Nephron (organoid): ENCODE results near the gene C11orf24.

Experiments
- H3K27ac Mint-ChIP-seq, 3 experiments: 2 replicates each; pipeline ENCODE4 v1.8.0; 2020; ENCODE audit warnings: mixed read lengths in 3 of 3, mild to moderate bottlenecking in 2 of 3, moderate library complexity in 1 of 3
- H3K27me3 Mint-ChIP-seq: 2 replicates; pipeline ENCODE4 v1.8.0; 2021; ENCODE audit warnings: low read depth, mild to moderate bottlenecking, moderate library complexity, mixed read lengths
- H3K36me3 Mint-ChIP-seq: 2 replicates; pipeline ENCODE4 v1.8.0; 2020; ENCODE audit warnings: low read depth, mixed read lengths
- H3K4me1 Mint-ChIP-seq: 2 replicates; pipeline ENCODE4 v1.8.0; 2020; ENCODE audit warnings: mixed read lengths
- H3K4me3 Mint-ChIP-seq, 3 experiments: 2 replicates each; pipeline ENCODE4 v1.8.0; 2020; ENCODE audit warnings: mild to moderate bottlenecking in 3 of 3, mixed read lengths in 3 of 3, moderate library complexity in 2 of 3
- H3K9me3 Mint-ChIP-seq: 2 replicates; pipeline ENCODE4 v1.8.0; 2020; ENCODE audit warnings: mixed read lengths
- CTCF ChIP-seq, 3 experiments: fragments of 200-600 bp; sonication (generic); IDR thresholded peaks; one replicate each; pipeline ENCODE4 v1.5.0; 2021; ENCODE audit warnings: antibody characterized with exemption in 3 of 3; ENCODE audit not compliant: unreplicated experiment in 3 of 3

C11orf24 gene

DNA sequence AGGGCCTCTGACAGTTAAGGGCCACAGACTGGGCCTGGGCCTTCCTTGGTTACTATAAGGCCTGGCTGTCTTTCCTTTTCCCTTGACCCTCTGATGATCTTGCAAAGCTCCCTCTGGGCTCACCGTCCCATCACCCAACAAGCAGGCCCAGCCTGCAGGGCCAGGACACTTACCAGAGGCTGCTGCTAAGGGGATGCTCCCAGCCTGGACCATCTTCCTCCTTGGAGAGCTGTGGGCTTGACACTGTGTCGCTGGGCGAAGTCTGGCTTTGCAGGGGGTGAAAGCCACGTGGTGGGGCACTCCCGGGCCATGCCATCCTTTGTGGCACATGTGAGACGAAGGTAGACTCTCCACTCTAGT is 3.9 kb downstream of the C11orf24 start:
- TF ChIP-seq CTCF (IDR thresholded peaks at IDR 0.05; ENCODE audit: unreplicated experiment in 3 of 3) = no peak
- Mint-ChIP-seq H3K27ac (no peak overlapping the region), H3K9me3 (no peaks in the 10 kb centered on the region), H3K4me3 (no peak overlapping the region), H3K36me3 (peaks cover 38% of the 10 kb centered on the region), H3K27me3 (no peaks in the 10 kb centered on the region), H3K4me1 (peaks cover 31% of the 10 kb centered on the region)

DNA sequence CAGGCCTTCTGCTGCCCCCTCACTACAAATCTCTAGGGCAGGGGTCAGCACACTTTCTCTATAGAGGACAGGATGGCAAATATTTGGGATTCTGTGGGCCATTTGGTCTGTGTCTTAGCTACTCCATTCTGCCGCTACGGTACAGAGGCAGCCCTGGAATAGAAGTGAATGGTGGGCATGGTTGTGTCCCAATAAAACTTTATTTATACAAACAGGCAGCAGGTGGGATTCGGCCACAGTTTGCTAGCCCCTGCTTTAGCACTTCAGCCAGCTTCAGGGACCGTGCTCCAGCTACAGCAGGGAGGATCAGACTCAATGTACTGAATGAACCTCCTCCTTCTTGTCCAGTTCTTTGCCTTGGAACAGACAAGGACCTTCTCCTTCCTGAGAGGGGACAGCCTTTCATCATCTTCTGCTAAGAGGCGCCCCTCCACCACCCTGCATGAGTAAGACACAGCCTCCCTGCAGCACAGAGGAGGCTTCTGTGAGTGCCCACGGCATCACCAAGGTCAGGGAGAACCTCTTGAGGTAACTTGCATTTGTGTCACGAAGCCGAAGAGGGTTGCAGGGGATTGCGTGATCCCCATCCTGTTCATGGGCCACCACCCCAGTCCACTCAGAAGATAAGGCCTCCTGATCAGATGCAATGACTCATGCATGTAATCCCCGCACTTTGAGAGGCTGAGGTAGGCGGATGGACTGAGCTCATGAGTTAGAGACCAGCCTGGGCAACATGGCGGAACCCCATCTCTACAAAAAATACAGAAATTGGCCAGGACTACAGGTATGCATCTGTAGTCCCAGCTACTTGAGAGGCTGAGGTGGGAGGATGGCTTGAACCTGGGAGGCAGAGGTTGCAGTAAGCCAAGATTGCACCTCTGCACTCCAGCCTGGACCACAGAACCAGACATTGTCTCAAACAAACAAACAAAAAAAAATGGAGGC is 4.6 kb downstream of the C11orf24 start:
- H3K4me3 Mint-ChIP-seq = no peak overlapping the region
- H3K27me3 Mint-ChIP-seq = no peaks in the 10 kb centered on the region
- no peak for TF ChIP-seq CTCF (IDR thresholded peaks at IDR 0.05; ENCODE audit: unreplicated experiment in 3 of 3)
- no peaks in the 10 kb centered on the region for H3K9me3 Mint-ChIP-seq
- peaks cover 45% of the 10 kb centered on the region for H3K36me3 Mint-ChIP-seq
- peaks cover 27% of the 10 kb centered on the region for H3K4me1 Mint-ChIP-seq
- H3K27ac Mint-ChIP-seq = no peak overlapping the region

DNA sequence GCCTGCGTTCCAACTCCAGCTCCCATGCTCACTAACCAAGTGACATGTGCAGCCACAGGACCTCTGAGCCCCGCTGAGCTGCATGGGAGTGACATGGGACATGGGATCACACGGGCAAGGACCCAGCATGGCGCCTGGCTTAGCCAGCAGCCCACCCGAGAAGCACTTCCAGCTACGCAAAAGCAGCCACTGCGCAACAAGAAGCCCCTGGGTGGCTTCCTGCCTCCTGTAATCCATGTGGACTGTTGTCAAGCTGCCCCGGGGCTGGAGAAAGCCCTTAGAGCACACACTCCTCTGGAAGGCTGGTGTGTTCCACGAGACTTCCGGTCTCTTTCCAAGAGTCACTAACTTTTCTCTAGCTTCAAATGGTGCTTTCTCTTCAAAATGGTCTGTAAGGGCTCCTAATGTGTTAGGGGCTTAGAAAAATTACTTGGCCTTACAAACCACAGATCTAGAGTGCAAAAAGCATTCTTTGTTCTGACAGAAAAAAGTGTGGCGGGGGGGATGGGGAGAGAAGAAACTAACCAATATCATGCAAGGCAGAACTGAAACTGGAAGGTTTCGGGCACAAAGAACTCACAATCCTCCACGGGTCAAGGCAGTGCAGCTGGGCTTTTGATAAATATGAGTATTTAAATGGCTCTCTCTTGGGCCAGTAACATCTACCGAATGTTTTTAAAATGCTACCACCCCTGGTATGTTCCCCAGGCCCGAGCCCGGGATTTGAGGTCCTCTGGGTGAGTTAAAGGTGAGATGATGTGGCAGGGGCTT is 5.5 kb downstream of the C11orf24 start:
- Mint-ChIP-seq H3K4me3 (no peak overlapping the region), H3K27ac (no peak overlapping the region), H3K27me3 (no peaks in the 10 kb centered on the region), H3K4me1 (peaks cover 26% of the 10 kb centered on the region), H3K9me3 (no peaks in the 10 kb centered on the region), H3K36me3 (peaks cover 47% of the 10 kb centered on the region)
- no peak for TF ChIP-seq CTCF (IDR thresholded peaks at IDR 0.05; ENCODE audit: unreplicated experiment in 3 of 3)

DNA sequence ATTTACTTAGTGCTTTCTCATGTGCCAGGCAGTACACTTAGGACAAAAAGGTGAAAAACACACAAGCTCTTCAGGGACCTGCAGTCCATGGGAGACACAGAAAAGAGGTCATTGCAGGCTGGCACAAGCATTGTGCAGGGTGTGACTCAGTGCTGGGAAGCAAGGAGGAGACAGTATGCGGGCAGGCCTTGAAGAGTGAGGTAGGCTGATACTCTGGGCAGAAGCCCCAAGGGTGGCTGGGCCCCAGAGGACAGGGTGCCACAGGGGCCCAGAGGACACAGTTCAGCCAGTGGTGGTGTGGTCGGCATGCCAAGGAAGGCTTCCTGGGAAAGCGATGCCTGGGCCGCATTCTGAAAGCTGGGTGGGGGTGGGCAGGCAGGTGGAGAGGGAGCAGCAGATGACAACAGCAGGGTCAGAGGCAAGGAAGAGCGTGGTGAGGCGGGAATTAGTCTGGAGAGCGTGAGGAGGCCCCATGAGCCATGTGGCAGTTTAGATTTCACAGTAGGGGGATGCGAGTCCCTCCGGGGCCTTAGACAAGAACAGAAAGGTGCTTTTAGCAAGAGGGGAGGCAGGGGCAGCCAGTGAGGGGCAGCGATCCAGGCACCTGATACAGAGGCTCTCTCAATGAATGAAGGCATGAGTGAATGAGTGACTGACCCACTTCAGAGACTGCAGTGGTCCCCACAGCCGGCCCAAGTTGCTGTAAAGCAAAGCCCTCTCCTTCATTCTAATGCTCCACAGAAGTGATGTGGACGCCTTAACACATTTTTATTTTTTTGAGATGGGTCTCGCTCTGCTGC is 6.8 kb downstream of the C11orf24 start:
- Mint-ChIP-seq H3K9me3 (no peaks in the 10 kb centered on the region), H3K36me3 (peaks cover 52% of the 10 kb centered on the region), H3K4me3 (no peak overlapping the region), H3K4me1 (peaks cover 13% of the 10 kb centered on the region), H3K27ac (no peak overlapping the region), H3K27me3 (no peaks in the 10 kb centered on the region)
- no peak for TF ChIP-seq CTCF (IDR thresholded peaks at IDR 0.05; ENCODE audit: unreplicated experiment in 3 of 3)

DNA sequence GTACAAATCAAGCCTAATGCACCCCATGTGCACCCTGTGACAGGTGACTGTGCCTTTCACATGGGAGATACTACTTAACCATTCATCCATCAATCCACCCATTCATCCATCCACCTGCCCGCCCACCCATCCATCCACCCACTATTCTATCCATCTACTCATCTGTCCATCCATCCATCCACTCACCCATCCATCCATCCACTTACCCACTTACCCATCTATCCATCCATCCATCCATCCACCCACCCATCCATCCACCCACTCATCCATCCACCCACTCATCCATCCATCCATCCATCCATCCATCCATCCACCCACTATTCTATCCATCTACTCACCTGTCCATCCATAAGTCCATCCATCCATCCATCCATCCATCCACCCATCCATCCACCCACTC is 7.5 kb downstream of the C11orf24 start:
- Mint-ChIP-seq H3K4me1 (peaks cover 6% of the 10 kb centered on the region), H3K27me3 (no peaks in the 10 kb centered on the region), H3K27ac (no peak overlapping the region), H3K36me3 (peaks cover 52% of the 10 kb centered on the region), H3K4me3 (no peak overlapping the region), H3K9me3 (no peaks in the 10 kb centered on the region)
- no peak for TF ChIP-seq CTCF (IDR thresholded peaks at IDR 0.05; ENCODE audit: unreplicated experiment in 3 of 3)
